Cardiac fibroblast (primary cell): ENCODE results near the gene UGT1A4.
A peak's percentile ranks its signal among the peaks of the same experiment; 100 is the strongest.

Experiments
- DNase-seq, 2 donors: peaks; one replicate each; pipeline versions ENCODE4 v3.0.0 to v3.0.0-alpha.2; 2010; ENCODE audit warnings: low read depth in 2 of 2
- H3K4me3 ChIP-seq, 2 donors: replicated peaks in 1 of 2; 1 replicate in 1 of 2; 2 replicates in 1 of 2; pipeline ENCODE4 v1.5.1; 2011; ENCODE audit warnings: low read depth in 2 of 2, low read length in 2 of 2, mild to moderate bottlenecking in 2 of 2, moderate library complexity in 1 of 2
- TF ChIP-seq, protein P1 (sequence below): IDR thresholded peaks from one replicate; pipeline ENCODE4 v1.5.1; 2011; ENCODE audit warnings: low read depth, mild to moderate bottlenecking, low read length, inconsistent platforms

The UGT1A4 gene

DNA sequence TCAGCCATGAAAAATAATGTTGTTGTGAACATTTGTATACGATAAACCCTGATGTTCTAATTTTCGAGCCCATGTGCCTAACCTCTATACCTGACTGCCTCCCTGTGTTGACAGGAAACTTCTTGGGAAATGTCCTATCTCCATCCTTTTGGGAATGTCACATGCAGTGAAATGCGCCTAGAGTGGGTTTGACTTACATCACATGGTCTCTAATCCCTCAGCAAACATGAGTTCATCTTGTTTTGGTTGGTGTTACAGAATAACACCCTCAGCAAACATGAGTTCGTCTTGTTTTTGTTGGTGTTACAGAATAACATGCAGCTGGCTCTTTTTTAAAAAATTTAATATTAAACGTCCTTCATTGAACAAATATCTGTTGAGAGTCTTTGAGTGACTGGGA, 30.2 kb upstream of the UGT1A4 start:
- no peak overlapping the region for H3K4me3 ChIP-seq
- TF ChIP-seq, protein P1, sequence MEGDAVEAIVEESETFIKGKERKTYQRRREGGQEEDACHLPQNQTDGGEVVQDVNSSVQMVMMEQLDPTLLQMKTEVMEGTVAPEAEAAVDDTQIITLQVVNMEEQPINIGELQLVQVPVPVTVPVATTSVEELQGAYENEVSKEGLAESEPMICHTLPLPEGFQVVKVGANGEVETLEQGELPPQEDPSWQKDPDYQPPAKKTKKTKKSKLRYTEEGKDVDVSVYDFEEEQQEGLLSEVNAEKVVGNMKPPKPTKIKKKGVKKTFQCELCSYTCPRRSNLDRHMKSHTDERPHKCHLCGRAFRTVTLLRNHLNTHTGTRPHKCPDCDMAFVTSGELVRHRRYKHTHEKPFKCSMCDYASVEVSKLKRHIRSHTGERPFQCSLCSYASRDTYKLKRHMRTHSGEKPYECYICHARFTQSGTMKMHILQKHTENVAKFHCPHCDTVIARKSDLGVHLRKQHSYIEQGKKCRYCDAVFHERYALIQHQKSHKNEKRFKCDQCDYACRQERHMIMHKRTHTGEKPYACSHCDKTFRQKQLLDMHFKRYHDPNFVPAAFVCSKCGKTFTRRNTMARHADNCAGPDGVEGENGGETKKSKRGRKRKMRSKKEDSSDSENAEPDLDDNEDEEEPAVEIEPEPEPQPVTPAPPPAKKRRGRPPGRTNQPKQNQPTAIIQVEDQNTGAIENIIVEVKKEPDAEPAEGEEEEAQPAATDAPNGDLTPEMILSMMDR, result no peak
- no peak for DNase-seq

GRCh38 chr2:233689031-233689430, 29.5 kb upstream of the UGT1A4 start:
- no peak overlapping the region for H3K4me3 ChIP-seq
- TF ChIP-seq, protein P1, result no peak
- no peak for DNase-seq

DNA sequence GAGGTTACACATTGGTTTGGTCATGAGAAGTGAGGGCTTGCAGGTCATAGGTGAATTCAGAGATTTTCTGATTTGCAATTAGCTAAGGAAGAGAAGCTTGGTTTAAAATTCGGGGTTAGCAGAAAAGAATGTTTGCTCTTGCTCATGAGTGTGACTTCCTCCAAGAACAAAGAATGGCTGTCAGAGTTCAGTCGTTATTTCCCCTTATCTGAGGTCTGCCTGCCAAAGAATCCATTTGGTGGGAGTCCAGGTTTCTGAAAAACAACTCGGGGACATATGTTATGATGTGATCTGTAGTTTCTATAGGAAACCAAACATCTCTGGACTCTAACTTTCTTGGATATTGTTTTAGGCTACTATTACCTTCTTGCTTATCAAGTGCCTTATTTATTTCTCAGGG, 29.0 kb upstream of the UGT1A4 start:
- peak in 1 of 2 donors; percentile 89 for DNase-seq
- TF ChIP-seq, protein P1, result no peak

GRCh38 chr2:233690444-233690843, 28.1 kb upstream of the UGT1A4 start:
- DNase-seq, result peak; percentile 18 to 64
- no peak overlapping the region for H3K4me3 ChIP-seq
- TF ChIP-seq, protein P1, result no peak

More for the DNA sequence above, 29.0 kb upstream of the UGT1A4 start:
- H3K4me3 ChIP-seq, result no peak overlapping the region

GRCh38 chr2:233691443-233692433, 26.8 kb upstream of the UGT1A4 start:
- no peak for DNase-seq
- TF ChIP-seq, protein P1, result no peak
- H3K4me3 ChIP-seq, result no peak overlapping the region

DNA sequence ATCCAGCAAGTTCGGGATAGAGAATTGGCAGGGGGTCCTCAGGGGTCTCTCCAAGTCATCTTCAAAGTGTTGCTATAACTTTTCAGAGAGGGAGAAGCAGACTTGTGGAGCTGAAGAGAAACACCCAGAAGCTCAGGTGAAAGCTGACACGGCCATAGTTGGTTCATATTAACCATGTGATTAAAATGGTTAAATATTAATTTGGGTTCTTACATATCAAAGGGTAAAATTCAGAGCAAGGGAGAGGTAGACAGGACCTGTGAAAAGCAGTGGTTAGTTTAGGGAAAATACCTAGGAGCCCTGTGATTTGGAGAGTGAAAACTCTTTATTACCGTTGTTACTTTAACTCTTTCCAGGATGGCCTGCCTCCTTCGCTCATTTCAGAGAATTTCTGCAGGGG, 25.9 kb upstream of the UGT1A4 start, which contains the start of gene UGT1A6:
TSS of gene UGT1A6 (plus strand) at position 243 of the 400 bp plus-strand sequence. CDS start at position 358, 115 bp downstream.
- no peak for DNase-seq
- H3K4me3 ChIP-seq, result no peak within 1 kb of the TSS
- TF ChIP-seq, protein P1, result no peak
